HFFc6 (cell line): ENCODE data around the gene CFAP77. TPM values are rescaled to one million over a fixed set of nuclear protein-coding genes. Genes with fewer than 3 reads are reported as not detected.

Experiments
- DNase-seq: peaks from one replicate; pipeline ENCODE4 v3.0.0-alpha.2; 2018
- H3K27ac Mint-ChIP-seq: 2 replicates; pipeline ENCODE4 v1.8.0; 2020; ENCODE audit warnings: mild to moderate bottlenecking, mixed read lengths
- H3K27me3 Mint-ChIP-seq: 2 replicates; pipeline ENCODE4 v1.8.0; 2021; ENCODE audit warnings: mild to moderate bottlenecking, moderate library complexity, mixed read lengths; ENCODE audit not compliant: insufficient read depth
- H3K36me3 Mint-ChIP-seq: 2 replicates; pipeline ENCODE4 v1.8.0; 2021; ENCODE audit warnings: low read depth, mixed read lengths
- H3K4me1 Mint-ChIP-seq: 2 replicates; pipeline ENCODE4 v1.8.0; 2020; ENCODE audit warnings: low read depth, mixed read lengths
- H3K4me3 Mint-ChIP-seq: 2 replicates; pipeline ENCODE4 v1.8.0; 2020; ENCODE audit warnings: mild to moderate bottlenecking, moderate library complexity, mixed read lengths
- H3K9me3 Mint-ChIP-seq: 2 replicates; pipeline ENCODE4 v1.8.0; 2020; ENCODE audit warnings: mild to moderate bottlenecking, mixed read lengths
- total RNA-seq, 6 experiments: library from RNA; stranded (reverse); fragmentation: NEBNext Ultra II Directional; extraction: Animal tissue kit (Norgen Biotek cat#: 25700); gene quantifications; 2 replicates in 1 of 6; 3 replicates in 5 of 6; pipeline ENCODE4 v1.2.3, GENCODE V29; 2021
- TF ChIP-seq, protein P1 (sequence below): fragments of 200-600 bp; sonication (generic); IDR thresholded peaks from 2 replicates; pipeline ENCODE4 v1.5.0; 2021; ENCODE audit warnings: antibody characterized with exemption, mild to moderate bottlenecking

Gene CFAP77
- total RNA-seq, 6 experiments from 2014 or later, result not detected

DNA sequence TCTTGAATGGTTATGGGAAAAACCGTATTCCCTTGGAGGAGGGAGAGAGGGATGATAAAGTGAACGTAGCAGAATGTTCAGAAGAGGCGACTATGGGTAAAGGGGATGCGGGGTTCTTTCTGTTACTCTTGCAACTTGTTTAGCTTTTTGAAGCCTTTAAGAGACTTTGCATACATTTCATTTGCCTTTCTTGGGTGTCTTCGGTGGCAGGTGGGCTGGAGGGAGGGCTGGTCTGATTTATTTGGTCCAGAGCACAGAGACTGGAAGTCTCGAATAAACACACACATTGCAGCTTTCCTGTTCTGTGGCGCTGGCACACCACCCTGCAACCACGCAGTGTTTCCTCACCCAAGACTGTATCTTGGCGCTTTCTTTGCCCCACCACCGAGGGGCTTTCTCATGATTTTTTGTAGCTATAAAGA, 26.5 kb upstream of the CFAP77 start:
- H3K4me3 Mint-ChIP-seq, result no peak overlapping the region
- no peak overlapping the region for H3K27ac Mint-ChIP-seq
- peaks cover 1% of the 10 kb centered on the region; the same call in 1 of the 2 replicates for H3K27me3 Mint-ChIP-seq
- H3K9me3 Mint-ChIP-seq, result no peaks in the 10 kb centered on the region
- DNase-seq, result no peak
- TF ChIP-seq, protein P1, sequence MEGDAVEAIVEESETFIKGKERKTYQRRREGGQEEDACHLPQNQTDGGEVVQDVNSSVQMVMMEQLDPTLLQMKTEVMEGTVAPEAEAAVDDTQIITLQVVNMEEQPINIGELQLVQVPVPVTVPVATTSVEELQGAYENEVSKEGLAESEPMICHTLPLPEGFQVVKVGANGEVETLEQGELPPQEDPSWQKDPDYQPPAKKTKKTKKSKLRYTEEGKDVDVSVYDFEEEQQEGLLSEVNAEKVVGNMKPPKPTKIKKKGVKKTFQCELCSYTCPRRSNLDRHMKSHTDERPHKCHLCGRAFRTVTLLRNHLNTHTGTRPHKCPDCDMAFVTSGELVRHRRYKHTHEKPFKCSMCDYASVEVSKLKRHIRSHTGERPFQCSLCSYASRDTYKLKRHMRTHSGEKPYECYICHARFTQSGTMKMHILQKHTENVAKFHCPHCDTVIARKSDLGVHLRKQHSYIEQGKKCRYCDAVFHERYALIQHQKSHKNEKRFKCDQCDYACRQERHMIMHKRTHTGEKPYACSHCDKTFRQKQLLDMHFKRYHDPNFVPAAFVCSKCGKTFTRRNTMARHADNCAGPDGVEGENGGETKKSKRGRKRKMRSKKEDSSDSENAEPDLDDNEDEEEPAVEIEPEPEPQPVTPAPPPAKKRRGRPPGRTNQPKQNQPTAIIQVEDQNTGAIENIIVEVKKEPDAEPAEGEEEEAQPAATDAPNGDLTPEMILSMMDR, result no peak
- H3K4me1 Mint-ChIP-seq, result no peaks in the 10 kb centered on the region; the same call in 1 of the 2 replicates
- H3K36me3 Mint-ChIP-seq, result peaks cover 20% of the 10 kb centered on the region

DNA sequence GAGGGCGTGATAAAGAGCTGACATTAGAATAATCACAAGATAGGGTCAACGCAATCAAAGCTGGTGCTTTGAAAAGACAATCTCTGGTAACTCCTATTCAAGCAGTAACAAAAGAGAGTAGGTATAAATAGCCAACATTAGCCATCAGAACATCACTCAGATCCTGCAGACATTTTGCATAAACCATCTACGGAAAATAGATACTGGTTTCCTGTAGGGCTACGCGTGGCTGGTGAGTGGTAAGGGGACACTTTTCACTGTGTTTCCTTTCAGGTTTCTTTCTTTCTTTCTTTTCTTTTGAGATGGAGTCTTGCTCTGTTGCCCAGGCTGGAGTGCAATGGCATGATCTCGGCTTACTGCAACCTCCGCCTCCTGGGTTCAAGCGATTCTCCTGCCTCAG, 25.6 kb upstream of the CFAP77 start:
- H3K27me3 Mint-ChIP-seq, result peaks cover 1% of the 10 kb centered on the region; the same call in 1 of the 2 replicates

DNA sequence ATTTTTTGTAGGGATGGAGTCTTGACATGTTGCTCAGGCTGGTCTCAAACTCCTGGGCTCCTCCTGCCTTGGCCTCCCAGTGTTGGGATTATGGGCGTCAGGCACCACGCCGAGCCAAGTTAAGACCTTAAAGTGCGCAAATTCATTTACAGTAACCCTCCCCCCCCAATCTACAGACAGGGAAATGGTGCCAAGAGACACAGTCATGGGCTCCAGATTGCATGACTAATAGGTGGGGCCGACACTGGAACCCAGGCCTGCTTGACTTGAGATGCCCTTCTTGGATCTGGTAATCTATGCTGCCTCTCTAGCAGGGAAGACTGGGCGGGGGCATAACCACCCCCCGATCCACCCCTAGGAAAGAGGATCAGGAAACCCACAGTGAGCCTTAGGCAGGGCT, 22.9 kb upstream of the CFAP77 start:
- H3K9me3 Mint-ChIP-seq, result no peaks in the 10 kb centered on the region
- TF ChIP-seq, protein P1, result no peak
- DNase-seq, result no peak
- H3K4me1 Mint-ChIP-seq, result no peaks in the 10 kb centered on the region; the same call in 1 of the 2 replicates
- no peak overlapping the region for H3K27ac Mint-ChIP-seq
- no peak overlapping the region for H3K4me3 Mint-ChIP-seq
- H3K27me3 Mint-ChIP-seq, result peaks cover 1% of the 10 kb centered on the region; the same call in 1 of the 2 replicates
- peaks cover 32% of the 10 kb centered on the region for H3K36me3 Mint-ChIP-seq

More for the DNA sequence above, 25.6 kb upstream of the CFAP77 start:
- no peaks in the 10 kb centered on the region for H3K9me3 Mint-ChIP-seq
- peaks cover 25% of the 10 kb centered on the region for H3K36me3 Mint-ChIP-seq
- no peak for DNase-seq
- TF ChIP-seq, protein P1, result no peak
- H3K4me3 Mint-ChIP-seq, result no peak overlapping the region
- no peaks in the 10 kb centered on the region; the same call in 1 of the 2 replicates for H3K4me1 Mint-ChIP-seq
- no peak overlapping the region for H3K27ac Mint-ChIP-seq

DNA sequence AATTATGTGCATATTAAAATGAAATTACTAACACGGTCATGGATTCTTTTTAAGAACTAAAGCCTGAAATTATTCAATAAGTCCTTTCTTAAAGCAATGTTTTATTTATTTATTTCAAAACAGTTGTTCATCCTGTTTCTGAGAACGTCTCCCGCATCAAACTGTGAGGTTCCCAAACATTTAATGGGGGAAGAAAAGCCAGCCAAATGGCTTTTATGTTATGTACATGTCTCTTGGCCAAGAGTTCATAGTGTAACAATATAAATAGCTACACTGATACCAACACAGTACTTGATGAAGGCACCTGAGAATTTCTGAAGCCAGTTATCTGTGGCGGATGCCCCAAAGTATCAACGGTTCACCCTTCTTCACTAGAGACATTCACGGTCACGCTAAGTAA, 19.0 kb upstream of the CFAP77 start:
- Mint-ChIP-seq H3K36me3 (peaks cover 30% of the 10 kb centered on the region), H3K4me3 (no peak overlapping the region), H3K4me1 (no peaks in the 10 kb centered on the region; the same call in 1 of the 2 replicates), H3K27ac (no peak overlapping the region), H3K27me3 (peaks cover 3% of the 10 kb centered on the region; the same call in 1 of the 2 replicates), H3K9me3 (no peaks in the 10 kb centered on the region)
- TF ChIP-seq, protein P1, result no peak
- no peak for DNase-seq

DNA sequence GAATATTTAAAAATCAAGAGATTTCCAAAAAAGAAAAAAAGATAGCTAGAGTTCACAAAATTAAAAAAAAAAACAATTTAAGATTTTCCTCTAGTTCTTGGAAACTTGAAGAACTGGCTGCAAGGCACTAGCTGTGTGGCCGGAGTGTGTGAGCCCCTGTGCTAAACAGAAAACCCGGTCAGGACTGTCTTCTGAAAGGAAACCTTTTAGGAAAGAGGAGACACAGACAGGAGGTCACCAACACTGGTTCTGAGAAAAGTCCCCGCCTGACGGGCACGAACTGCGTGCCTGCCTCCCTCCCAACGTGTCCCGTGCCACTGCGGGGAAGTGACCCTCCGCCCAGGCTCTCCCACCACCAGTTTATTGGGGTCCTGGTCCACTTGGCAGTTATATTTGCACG, 18.6 kb upstream of the CFAP77 start:
- no peaks in the 10 kb centered on the region for H3K9me3 Mint-ChIP-seq
- H3K27ac Mint-ChIP-seq, result no peak overlapping the region
- TF ChIP-seq, protein P1, result no peak
- H3K4me3 Mint-ChIP-seq, result no peak overlapping the region
- peaks cover 30% of the 10 kb centered on the region for H3K36me3 Mint-ChIP-seq
- DNase-seq, result no peak
- H3K27me3 Mint-ChIP-seq, result peaks cover 3% of the 10 kb centered on the region; the same call in 1 of the 2 replicates
- H3K4me1 Mint-ChIP-seq, result no peaks in the 10 kb centered on the region; the same call in 1 of the 2 replicates
